Ammon's horn (tissue), 1 donor: Measurements from ENCODE around the gene DNAH2.
"Not testable (repeated sequence)": the region's sequence is repeated elsewhere in the genome, so short reads cannot be mapped to it uniquely, and the experiment has no call there.

Experiments
- DNase-seq: peaks from one replicate; pipeline ENCODE4 v3.0.0-alpha.2; 2016; ENCODE audit warnings: low spot score

DNAH2 gene

DNA sequence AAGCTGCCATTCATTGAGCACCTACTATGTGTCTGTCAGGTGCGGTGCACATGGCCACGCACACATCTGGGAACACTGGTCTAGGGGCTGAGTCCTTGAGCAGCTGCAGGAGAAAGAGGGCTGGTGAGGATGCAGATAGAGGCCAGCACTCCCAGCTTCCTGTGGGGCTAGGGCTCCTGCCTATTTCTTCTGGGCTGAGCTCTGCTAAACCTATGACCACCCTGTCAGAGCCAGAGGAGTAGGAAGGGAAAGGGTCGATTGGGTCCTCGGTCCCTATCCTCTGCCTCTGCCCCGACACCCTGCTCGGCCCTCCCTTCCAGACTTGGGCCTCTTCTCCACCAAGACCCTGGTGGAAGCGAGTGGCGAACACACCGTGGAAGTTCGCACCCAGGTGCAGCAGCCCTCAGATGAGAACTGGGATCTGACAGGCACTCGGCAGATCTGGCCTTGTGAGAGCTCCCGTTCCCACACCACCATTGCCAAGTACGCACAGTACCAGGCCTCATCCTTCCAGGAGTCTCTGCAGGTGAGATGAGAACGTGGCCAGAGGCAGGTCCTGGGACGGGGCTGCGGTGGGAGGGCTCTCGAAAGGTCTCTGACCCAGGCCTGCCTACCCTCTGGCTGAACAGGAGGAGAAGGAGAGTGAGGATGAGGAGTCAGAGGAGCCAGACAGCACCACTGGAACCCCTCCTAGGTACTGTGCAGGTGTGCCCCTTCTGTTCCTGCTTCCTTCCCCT lies 133.3 kb downstream of the DNAH2 start:
- DNase-seq = no peak

DNA sequence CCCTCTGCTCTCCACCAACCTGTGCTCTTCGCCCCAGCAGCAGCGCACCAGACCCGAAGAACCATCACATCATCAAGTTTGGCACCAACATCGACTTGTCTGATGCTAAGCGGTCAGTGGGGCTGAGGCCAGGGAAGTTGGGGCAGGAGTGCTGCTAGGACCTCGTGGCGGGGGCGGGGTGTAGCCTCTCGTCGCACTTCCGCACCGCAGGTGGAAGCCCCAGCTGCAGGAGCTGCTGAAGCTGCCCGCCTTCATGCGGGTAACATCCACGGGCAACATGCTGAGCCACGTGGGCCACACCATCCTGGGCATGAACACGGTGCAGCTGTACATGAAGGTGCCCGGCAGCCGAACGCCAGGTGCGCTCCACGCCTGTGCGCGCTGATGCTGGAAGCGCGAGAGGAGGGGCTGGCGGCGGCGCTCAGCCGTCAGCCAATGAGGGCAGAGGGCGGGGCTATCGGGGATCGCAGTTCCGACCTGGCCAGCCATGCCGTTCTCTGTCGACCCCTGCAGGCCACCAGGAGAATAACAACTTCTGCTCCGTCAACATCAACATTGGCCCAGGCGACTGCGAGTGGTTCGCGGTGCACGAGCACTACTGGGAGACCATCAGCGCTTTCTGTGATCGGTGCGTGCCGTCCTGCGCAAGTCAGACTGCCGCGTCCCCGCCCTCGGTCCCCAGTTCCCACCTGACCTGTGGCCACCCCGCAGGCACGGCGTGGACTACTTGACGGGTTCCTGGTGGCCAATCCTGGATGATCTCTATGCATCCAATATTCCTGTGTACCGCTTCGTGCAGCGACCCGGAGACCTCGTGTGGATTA lies 134.1 kb downstream of the DNAH2 start:
- DNase-seq = peak; percentile 96

DNA sequence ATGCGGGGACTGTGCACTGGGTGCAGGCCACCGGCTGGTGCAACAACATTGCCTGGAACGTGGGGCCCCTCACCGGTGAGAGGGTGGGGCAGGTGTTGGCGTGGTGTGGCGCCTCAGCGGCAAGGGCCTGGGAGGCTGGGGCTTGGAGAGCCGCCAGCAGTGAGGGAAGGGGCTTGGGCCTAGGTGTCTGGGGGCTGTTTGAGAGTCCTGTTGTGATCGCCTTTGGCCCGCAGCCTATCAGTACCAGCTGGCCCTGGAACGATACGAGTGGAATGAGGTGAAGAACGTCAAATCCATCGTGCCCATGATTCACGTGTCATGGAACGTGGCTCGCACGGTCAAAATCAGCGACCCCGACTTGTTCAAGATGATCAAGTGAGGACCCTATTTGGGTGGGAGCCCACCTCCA lies 134.7 kb downstream of the DNAH2 start:
- DNase-seq = no peak

DNA sequence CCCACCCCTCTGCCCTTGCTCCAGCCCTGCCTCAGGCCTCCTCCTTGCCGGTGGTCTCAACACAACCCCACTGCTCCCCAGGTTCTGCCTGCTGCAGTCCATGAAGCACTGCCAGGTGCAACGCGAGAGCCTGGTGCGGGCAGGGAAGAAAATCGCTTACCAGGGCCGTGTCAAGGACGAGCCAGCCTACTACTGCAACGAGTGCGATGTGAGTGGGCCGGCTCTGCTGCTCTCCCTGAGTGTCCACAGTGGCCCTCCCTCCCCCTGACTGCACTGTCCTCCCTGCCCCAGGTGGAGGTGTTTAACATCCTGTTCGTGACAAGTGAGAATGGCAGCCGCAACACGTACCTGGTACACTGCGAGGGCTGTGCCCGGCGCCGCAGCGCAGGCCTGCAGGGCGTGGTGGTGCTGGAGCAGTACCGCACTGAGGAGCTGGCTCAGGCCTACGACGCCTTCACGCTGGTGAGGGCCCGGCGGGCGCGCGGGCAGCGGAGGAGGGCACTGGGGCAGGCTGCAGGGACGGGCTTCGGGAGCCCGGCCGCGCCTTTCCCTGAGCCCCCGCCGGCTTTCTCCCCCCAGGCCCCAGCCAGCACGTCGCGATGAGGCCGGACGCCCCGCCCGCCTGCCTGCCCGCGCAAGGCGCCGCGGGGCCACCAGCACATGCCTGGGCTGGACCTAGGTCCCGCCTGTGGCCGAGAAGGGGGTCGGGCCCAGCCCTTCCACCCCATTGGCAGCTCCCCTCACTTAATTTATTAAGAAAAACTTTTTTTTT lies 135.6 kb downstream of the DNAH2 start:
- DNase-seq = no peak

DNA sequence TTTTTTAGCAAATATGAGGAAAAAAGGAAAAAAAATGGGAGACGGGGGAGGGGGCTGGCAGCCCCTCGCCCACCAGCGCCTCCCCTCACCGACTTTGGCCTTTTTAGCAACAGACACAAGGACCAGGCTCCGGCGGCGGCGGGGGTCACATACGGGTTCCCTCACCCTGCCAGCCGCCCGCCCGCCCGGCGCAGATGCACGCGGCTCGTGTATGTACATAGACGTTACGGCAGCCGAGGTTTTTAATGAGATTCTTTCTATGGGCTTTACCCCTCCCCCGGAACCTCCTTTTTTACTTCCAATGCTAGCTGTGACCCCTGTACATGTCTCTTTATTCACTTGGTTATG lies 136.1 kb downstream of the DNAH2 start:
- no peak for DNase-seq

DNA sequence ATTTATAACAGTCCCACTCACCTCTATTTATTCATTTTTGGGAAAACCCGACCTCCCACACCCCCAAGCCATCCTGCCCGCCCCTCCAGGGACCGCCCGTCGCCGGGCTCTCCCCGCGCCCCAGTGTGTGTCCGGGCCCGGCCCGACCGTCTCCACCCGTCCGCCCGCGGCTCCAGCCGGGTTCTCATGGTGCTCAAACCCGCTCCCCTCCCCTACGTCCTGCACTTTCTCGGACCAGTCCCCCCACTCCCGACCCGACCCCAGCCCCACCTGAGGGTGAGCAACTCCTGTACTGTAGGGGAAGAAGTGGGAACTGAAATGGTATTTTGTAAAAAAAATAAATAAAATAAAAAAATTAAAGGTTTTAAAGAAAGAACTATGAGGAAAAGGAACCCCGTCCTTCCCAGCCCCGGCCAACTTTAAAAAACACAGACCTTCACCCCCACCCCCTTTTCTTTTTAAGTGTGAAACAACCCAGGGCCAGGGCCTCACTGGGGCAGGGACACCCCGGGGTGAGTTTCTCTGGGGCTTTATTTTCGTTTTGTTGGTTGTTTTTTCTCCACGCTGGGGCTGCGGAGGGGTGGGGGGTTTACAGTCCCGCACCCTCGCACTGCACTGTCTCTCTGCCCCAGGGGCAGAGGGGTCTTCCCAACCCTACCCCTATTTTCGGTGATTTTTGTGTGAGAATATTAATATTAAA lies 136.7 kb downstream of the DNAH2 start:
- no peak for DNase-seq

DNA sequence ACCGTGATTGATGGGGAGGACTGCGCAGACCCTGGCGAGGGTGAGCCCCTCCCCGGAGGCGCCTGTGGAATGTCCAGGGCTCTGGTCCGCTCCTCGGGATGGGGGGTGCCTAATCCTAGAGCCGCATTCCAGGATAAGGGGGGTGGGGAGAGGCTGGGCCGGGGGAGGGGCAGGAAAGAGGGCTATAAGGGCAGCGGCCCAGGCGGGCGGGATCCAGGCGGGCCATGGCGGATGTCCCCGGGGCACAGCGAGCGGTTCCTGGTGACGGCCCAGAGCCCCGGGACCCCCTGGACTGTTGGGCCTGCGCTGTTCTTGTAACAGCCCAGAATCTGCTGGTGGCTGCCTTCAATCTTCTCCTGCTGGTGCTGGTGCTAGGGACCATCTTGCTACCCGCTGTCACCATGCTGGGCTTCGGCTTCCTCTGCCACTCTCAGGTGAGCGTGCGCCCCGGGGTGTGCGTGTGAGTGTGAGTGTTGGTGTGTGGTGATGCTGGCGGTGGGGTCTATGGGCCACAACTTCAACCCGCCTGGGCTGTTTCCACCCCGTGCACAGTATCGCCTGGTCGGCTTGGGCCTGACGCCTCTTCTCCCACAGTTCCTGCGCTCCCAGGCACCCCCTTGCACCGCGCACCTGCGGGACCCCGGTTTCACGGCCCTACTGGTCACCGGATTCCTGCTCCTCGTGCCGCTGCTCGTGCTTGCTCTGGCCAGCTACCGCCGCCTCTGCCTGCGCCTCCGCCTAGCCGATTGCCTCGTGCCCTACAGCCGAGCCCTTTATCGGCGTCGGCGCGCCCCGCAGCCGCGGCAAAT lies 137.5 kb downstream of the DNAH2 start, which contains the start of gene TMEM88:
Gene TMEM88 (plus strand): TSS at position 216 of the 809 bp plus-strand sequence. CDS start 9 bp downstream, at position 225.
- DNase-seq = no peak

DNA sequence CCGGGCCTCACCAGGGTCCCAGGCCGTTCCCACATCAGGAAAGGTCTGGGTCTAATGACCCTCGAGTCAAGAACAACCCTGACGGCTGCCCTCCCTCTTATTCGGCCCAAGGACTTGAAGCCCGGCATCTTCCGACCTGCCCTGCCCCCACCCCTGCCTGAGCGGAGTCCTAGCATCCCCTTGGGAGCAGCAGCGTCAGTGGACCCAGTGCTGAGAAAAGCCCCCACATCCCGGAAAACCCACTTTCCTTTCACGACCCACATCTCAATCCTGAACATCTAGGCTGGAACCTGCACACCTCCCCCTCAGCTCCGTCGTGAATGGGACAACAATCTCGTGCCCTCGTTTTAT lies 138.1 kb downstream of the DNAH2 start:
- DNase-seq = no peak

DNA sequence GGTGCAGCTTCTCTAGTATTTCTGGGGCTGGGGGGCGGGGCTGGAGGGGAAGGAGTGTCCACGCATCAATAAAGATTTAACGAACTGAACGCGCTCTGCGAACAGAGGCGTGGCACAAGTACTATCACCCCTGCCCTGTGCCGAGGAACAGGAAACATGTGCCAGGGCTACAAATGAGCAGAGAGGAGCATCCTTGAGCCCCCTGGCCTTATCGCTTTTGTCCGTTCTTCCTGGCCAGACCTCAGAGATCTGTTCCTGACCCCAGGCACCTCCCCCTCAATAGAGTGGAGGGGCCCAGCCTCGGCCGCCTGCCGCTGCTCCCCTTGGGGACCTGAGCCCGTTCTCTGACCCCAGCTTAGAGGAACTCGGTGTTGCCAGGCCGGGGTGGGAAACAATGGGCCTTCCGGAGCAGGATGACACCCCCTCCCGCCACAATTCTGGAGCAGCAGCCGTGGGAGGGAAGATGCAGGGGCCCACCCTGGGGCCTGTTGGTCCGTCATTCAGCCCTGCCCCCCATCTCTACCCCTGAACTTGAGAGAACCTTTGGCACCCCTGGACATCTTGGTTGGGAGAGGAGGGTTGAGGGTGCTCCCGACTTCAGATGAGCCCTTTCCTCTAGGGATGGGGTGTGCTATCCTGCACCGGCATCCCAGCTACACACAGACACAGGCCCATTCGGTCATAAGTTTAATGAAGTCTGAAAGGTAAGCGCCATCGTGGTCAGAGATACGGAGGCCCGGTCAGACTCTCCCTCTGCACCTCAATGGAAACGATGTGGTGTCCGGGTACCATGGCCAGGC lies 138.7 kb downstream of the DNAH2 start:
- no peak for DNase-seq

DNA sequence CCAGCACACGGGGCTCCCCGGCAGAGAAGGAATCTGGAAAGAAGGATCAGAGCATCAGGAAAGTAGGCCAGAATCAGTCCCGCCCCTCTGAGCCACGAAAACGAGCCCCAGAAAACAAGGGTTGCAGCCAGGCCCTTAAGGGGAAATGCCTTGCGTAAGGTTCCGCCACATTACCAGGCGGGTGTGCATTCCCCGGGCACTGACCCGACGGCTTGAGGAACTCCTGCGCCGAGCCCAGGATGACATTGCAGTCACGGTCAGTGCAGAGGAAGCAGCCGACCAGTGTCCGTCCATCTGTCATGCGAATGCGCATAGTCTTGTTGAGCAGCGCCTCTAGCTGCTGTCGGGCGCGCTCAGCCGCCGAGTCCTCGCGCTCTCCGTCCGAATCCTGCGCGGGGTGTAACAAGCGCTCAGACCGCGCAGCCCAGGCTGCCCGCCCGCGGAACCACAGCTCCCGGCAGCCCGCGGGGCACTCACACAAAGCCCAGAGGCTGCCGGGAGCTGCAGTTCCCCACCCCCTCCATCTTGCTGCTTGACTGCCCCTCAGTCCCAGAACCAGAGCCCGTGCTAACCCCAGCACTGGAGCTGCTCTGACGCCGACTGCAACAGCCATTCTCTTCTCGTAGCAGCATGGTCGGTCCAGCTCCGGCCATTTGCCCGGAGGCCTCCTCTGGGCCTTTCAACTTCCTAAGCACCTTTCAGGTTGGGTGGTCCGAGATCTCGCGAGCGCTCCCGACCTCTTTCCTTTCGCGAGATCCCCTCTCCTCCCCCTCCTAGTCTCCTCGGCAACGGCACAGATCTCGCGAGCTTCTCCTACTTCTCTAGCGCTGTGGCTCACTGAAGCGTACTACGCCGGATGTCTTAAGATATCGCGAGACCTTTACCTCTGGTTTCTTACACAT lies 139.5 kb downstream of the DNAH2 start, which contains the start of gene NAA38:
Gene NAA38 (minus strand): TSS at position 749 of the 902 bp plus-strand sequence. CDS start 96 bp downstream, at position 653.
- peak; percentile 99 for DNase-seq

DNA sequence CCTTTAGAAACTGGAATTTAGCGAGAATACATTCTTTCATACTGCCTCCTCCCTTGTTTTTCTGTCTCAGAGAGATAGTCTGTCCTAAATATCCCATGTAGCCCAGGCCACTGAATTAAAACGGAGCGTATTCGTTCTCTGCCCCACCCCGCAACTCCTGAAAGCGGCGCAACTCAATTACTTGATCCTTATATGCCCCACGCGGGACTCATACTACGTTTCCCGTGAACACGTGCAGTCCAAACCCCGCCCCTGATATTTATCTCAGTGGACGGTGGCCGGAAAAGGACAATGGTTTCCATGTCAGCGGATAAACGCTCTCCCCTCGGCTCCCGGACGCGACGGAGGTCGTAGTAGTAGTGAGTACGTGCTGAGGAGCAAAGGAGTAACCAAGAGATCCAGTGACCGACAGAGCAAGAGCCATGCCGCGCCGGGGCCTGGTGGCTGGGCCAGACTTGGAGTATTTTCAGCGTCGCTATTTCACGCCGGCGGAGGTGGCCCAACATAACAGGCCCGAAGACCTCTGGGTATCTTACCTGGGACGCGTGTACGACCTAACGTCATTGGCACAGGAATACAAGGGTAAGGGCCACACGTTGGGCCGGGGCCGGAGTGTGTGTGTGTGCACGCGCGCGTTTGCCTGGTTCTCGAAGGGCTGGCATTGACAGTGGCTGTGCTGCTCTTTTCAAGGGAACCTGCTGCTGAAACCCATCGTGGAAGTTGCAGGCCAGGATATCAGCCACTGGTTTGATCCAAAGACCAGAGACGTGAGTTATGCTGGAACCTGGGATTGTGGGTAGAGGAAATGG lies 140.4 kb downstream of the DNAH2 start, which contains the start of gene CYB5D1:
Gene CYB5D1 (plus strand): TSS at position 291 of the 809 bp plus-strand sequence. CDS start 132 bp downstream, at position 423.
- peak; percentile 95 for DNase-seq

DNA sequence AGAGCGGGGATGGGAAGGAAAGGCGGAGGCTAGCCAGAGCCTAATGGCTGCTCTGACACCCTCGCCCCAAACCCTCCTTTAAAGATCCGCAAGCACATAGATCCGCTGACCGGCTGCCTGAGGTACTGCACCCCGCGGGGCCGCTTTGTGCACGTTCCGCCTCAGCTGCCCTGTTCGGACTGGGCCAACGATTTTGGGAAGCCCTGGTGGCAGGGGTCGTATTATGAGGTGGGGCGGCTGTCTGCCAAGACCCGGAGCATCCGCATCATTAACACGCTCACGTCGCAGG lies 140.9 kb downstream of the DNAH2 start:
- DNase-seq = no peak

DNA sequence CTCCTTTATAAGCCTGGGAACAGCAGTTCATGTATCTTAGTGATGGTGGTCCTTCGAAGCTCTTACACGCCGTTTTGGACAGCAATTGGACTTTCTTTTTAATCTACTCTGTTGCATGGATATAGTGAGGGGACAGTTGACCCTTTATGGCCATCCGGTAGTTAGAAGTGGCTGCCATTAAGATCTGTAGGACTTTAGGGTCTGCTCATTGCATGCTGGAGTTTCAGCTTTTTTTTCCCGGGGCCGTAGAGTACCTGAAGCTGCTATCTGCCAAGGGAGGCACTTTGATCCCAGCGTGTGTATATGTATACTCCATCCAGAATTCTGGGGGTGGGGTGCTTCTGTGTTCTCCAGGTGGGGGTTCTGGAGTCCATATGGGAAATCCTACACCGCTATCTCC lies 141.5 kb downstream of the DNAH2 start:
- no peak for DNase-seq

DNA sequence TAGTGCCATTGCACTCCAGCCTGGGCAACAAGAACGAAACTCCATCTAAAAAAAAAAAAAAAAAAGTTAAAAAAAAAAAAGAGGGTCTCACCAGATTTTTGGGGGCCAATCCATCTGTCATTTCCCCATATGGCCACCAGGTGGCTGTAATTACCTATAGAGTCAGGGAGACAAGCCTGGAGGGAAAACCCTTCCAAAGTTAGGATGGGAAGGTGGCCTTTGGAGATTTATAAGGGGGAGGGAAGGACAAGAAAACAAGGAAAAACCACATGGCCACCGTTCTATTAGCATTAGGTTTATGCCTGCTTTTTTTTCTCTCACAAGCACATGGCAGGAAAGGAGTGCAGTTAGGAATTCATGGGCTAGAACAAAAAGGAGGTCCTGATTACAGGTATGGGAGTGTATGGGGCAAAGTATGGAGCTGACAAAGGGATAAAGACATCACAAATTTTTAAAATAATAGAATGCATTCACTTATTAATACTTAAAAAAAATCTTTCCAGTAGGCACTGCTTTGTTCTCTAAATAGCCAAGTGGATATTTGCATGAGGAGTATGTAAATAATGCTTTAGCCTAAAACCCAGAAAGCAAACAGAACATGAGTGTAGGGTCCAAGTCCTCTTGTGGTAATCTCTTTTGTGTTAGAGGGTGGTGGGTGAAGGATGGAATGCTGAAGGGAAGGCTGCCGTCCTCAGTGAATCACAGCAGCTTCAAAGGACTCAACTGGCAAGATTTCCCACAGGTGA lies 145.3 kb downstream of the DNAH2 start:
- no peak for DNase-seq

DNA sequence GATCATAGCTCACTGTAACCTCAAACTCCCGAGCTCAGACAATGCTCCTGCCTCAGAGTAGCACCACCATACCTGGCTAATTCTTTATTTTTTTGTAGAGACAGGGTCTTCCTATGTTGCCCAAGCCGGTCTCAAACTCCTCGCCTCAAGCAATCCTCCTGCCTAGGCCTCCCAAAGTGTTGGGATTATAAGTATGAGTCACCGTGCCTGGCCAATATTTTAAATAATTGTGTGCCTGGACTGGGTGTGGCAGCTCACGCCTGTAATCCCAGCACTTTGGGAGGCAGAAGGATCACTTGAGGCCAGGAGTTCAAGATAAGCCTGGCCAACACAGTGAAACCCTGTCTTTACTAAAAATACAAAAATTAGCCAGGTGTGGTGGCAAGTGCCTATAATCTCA lies 146.8 kb downstream of the DNAH2 start:
- DNase-seq = not testable (repeated sequence)

DNA sequence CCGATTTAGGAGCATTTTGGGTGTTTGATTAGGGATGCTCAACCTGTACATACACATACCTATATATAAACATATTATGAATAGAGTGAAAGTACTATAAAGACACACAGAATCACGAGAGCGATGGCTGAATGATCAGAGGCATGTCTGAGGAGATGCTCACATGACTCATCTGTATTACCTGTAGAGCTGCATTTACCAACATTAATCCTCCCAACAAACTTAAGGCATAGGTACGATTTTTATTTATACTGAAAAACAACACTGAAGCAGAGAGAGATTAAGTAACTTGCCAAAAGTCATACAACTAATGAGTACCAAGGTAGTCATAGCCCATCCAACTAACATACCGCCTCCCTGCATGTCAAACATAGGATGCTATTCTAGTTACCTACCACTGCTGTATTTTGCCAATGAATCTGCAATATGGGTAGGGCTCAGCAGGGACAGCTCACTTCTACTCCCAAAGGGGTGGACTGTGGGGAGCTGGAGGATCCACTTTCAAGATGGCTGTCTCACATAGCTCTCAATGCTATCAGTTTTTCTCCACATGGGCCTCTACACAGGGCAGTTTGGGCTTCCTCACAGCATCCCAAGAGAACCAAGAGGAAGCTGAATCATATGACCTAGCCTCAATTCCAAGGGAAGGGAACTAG lies 147.6 kb downstream of the DNAH2 start:
- no peak for DNase-seq

DNA sequence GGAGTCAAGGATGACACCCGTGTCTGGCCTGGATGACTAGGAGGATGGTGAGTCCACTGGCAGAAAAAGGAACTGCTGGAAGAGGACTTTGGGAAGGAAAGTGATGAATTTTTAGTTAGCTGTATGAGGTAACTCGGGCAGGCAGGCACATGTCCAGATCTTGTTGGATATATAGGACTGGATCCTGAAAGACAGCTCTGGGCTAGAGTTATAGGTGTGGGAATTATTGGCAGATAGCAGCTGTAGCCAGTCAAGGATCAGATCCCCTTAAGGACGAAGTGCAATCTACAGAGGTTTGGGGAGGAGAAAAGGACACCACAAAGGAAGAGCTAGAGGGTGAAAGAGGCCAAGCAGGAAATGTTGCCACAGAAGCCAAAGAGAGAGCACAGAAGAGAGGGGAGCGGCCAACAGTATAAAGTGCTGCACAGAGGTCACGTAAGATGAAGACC lies 150.4 kb downstream of the DNAH2 start:
- no peak for DNase-seq
